ENCODE data around the gene MMEL1. TPM values are rescaled to one million over a fixed set of nuclear protein-coding genes. Genes with fewer than 3 reads are reported as not detected.

MMEL1 gene
- total and polyA plus RNA-seq, 2 of the 13 experiments (the other 11 are each of a cell fraction or from before 2014, with no cell fraction given), result 0.48 TPM; not detected in 1

DNA sequence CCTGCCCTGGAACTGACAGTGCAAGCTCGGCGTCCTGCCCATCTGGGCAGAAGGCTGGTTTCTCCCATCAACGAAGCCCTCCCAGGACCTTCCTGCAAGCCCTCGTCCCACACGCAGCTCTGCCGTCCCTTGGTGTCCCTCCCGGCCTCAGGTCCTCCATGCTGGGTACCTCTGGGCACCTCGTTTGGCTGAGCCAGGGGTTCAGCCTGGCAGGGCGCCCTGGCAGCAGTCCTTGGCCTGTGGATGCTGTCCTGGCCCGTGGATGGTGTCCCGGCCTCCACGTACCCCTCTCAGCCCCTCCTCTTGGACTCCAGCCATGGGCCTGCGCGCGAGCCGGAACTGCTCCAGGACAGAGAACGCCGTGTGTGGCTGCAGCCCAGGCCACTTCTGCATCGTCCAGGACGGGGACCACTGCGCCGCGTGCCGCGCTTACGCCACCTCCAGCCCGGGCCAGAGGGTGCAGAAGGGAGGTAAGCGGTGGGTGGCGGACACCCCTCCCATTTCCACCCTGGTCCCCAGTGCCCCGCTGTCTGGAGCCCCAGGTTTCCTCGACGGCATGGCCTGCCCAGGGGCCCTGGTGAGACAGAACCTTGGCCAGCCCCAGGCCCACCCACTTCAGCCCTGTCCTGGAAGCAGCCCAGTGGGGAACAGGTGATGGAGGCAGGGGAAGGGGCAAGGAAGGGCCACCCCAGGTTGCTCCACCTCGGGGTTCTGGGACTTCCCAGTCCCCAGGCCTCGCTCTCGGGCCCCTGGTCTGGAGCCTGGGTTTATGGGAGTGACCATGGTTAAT is 73.1 kb downstream of the MMEL1 start:
- WGBS (ENCODE audit: low lambda C conversion rate), result 85% methylated on average over 15 of the region's 35 CpGs
- H3K79me2 ChIP-seq (ENCODE audit: insufficient read depth, low read length), result no peaks in the 10 kb centered on the region
- H3K9me3 ChIP-seq (ENCODE audit: low read length), result no peaks in the 10 kb centered on the region
- H3K36me3 ChIP-seq (replicated peaks in 1 of 2; ENCODE audit: control insufficient read depth in 1 of 2, insufficient read depth in 2 of 2, low read length in 2 of 2), result no peaks in the 10 kb centered on the region; a peak in 1 of 5 replicates
- 0 out of 2 replicates have a peak, but pooled peaks cover 4% of the 10 kb centered on the region for H4K20me1 ChIP-seq (ENCODE audit: insufficient read depth, low read length)
- intact Hi-C loops (cut with micrococcal nuclease; ENCODE audit: unreplicated experiment), result loop anchor here (5.0 kb wide), 1 partner anchor 73 kb away; the partner anchor contains the start of gene MMEL1
- in situ Hi-C loops (cut with HindIII; ENCODE audit: extremely low pct_ligation_motif_present, low pct_unique_long_range_greater_than_20kb), result no loop called here
- ChIA-PET CTCF (ENCODE audit: low intra/inter-chr PET ratio, low total read pairs) (no interaction called here), POLR2A (interaction anchor here (2.2 kb wide), 1 partner anchor 14 kb away, joined by 8 read pairs; no protein-coding TSS in a partner anchor)
- H2AFZ ChIP-seq (ENCODE audit: low read length), result no peak overlapping the region
- BruUV-seq (replicated peaks), result no TSS peak
- no peak overlapping the region for H3K9ac ChIP-seq (ENCODE audit: insufficient read depth, low read depth, low read length)
- H3K4me1 ChIP-seq (ENCODE audit: insufficient read depth, low read length), result peaks cover 25% of the 10 kb centered on the region
- no peak overlapping the region for H3K4me3 ChIP-seq (replicated peaks in 1 of 3; ENCODE audit: insufficient read depth in 1 of 3, low read depth in 2 of 3, low read length in 3 of 3)
- no peaks in the 10 kb centered on the region; a peak in 1 of 5 replicates for H3K27me3 ChIP-seq (ENCODE audit: control insufficient read depth in 1 of 2, insufficient read depth in 2 of 2, low read length in 2 of 2)
- no peak overlapping the region for H3K4me2 ChIP-seq (ENCODE audit: low read depth, low read length)
- FAIRE-seq, result no peak
- no peak for DNase-seq (ENCODE audit: low spot score)
- no peak overlapping the region for H3K27ac ChIP-seq (ENCODE audit: extremely low read length, insufficient read depth, low read length)
- ATAC-seq, result no peak
- TF ChIP-seq, protein P1, sequence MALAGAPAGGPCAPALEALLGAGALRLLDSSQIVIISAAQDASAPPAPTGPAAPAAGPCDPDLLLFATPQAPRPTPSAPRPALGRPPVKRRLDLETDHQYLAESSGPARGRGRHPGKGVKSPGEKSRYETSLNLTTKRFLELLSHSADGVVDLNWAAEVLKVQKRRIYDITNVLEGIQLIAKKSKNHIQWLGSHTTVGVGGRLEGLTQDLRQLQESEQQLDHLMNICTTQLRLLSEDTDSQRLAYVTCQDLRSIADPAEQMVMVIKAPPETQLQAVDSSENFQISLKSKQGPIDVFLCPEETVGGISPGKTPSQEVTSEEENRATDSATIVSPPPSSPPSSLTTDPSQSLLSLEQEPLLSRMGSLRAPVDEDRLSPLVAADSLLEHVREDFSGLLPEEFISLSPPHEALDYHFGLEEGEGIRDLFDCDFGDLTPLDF (CRISPR knock-in tag; IDR thresholded peaks at IDR 0.05), result no peak
- TF ChIP-seq RBFOX2 (IDR thresholded peaks at IDR 0.05; ENCODE audit: low read depth, low read length), result peak; percentile 44; the same call in 1 of the 2 replicates

DNA sequence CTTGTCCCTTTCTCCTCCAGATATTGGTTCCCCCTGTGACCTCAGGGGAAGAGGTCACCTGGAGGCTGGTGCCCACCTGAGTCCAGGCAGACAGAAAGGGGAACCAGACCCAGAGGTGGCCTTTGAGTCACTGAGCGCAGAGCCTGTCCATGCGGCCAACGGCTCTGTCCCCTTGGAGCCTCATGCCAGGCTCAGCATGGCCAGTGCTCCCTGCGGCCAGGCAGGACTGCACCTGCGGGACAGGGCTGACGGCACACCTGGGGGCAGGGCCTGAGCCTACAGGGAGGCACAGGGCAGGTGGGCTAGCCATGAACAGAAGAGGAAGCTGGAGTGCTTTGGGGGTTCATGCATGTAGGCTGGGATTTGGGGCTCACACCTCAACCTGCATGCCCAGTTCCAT is 74.0 kb downstream of the MMEL1 start:
- WGBS (ENCODE audit: low lambda C conversion rate), result 100% methylated on average over 2 of the region's 6 CpGs
- Histone ChIP-seq H2AFZ (ENCODE audit: low read length) (no peak overlapping the region), H3K27ac (ENCODE audit: extremely low read length, insufficient read depth, low read length) (no peak overlapping the region), H3K36me3 (replicated peaks in 1 of 2; ENCODE audit: control insufficient read depth in 1 of 2, insufficient read depth in 2 of 2, low read length in 2 of 2) (no peaks in the 10 kb centered on the region; a peak in 1 of 5 replicates), H3K9me3 (ENCODE audit: low read length) (no peaks in the 10 kb centered on the region), H3K4me2 (ENCODE audit: low read depth, low read length) (no peak overlapping the region), H3K4me1 (ENCODE audit: insufficient read depth, low read length) (peaks cover 28% of the 10 kb centered on the region), H3K9ac (ENCODE audit: insufficient read depth, low read depth, low read length) (no peak overlapping the region), H3K79me2 (ENCODE audit: insufficient read depth, low read length) (no peaks in the 10 kb centered on the region), H4K20me1 (ENCODE audit: insufficient read depth, low read length) (0 out of 2 replicates have a peak, but pooled peaks cover 4% of the 10 kb centered on the region), H3K27me3 (ENCODE audit: control insufficient read depth in 1 of 2, insufficient read depth in 2 of 2, low read length in 2 of 2) (no peaks in the 10 kb centered on the region; a peak in 1 of 5 replicates), H3K4me3 (replicated peaks in 1 of 3; ENCODE audit: insufficient read depth in 1 of 3, low read depth in 2 of 3, low read length in 3 of 3) (no peak overlapping the region)
- CTCF ChIA-PET (ENCODE audit: low intra/inter-chr PET ratio, low total read pairs), result no interaction called here
- BruUV-seq (replicated peaks), result no TSS peak
- intact Hi-C loops (cut with micrococcal nuclease; ENCODE audit: unreplicated experiment), result loop anchor here (5.0 kb wide), 1 partner anchor 73 kb away; the partner anchor contains the start of gene MMEL1
- ATAC-seq (no peak), FAIRE-seq (no peak), DNase-seq (ENCODE audit: low spot score) (no peak)
- in situ Hi-C loops (cut with HindIII; ENCODE audit: extremely low pct_ligation_motif_present, low pct_unique_long_range_greater_than_20kb), result no loop called here
- TF ChIP-seq CEBPG (CRISPR knock-in tag; IDR thresholded peaks at IDR 0.05) (no peak), TBL1XR1 (IDR thresholded peaks at IDR 0.05; ENCODE audit: borderline replicate concordance, low read length, partially characterized antibody) (no peak), ATF7-NPFF (CRISPR knock-in tag; IDR thresholded peaks at IDR 0.05; ENCODE audit: low read depth) (no peak), YEATS4 (CRISPR knock-in tag; IDR thresholded peaks at IDR 0.05; ENCODE audit: borderline replicate concordance) (no peak), FOXK1 (CRISPR knock-in tag; IDR thresholded peaks at IDR 0.05; ENCODE audit: borderline replicate concordance, low read depth) (no peak), EED (CRISPR knock-in tag; IDR thresholded peaks at IDR 0.05) (no peak), NFKBIZ (CRISPR knock-in tag; IDR thresholded peaks at IDR 0.05) (no peak), ZNF282 (IDR thresholded peaks at IDR 0.05; ENCODE audit: partially characterized antibody) (no peak), SPEN (CRISPR knock-in tag; IDR thresholded peaks at IDR 0.05; ENCODE audit: low read depth) (no peak), ZNF616 (CRISPR knock-in tag; IDR thresholded peaks at IDR 0.05; ENCODE audit: low read depth) (no peak), ZNF792 (CRISPR knock-in tag; IDR thresholded peaks at IDR 0.05) (no peak), ARNTL (CRISPR knock-in tag; IDR thresholded peaks at IDR 0.05) (no peak)
- POLR2A ChIA-PET, result no interaction called here

All from HepG2 (cell line).